OCI-LY1 (cell line): ENCODE results near the gene CIAO1.
A peak's percentile ranks its signal among the peaks of the same experiment; 100 is the strongest.

Source experiments
- H2AFZ ChIP-seq: fragments of 200-600 bp; sonication (generic), shearing (Covaris generic); 2 replicates; pipeline ENCODE4 v1.6.0; 2014; ENCODE audit warnings: antibody characterized with exemption, mild to moderate bottlenecking, low read length
- H3F3A ChIP-seq: fragments of 200-600 bp; sonication (generic), shearing (Covaris generic); 2 replicates; pipeline ENCODE4 v1.6.0; 2014; ENCODE audit warnings: mild to moderate bottlenecking, antibody characterized with exemption, low read length, moderate library complexity; ENCODE audit not compliant: insufficient read depth
- H3K27ac ChIP-seq: fragments of 200-600 bp; sonication (generic); 2 replicates; pipeline ENCODE4 v1.5.1; 2014; ENCODE audit warnings: low read length, mixed run types, mild to moderate bottlenecking, low read depth; ENCODE audit not compliant: poor library complexity, severe bottlenecking
- H3K27me3 ChIP-seq: fragments of 200-600 bp; sonication (generic); 2 replicates; pipeline ENCODE4 v1.6.0; 2014; ENCODE audit warnings: antibody characterized with exemption, mild to moderate bottlenecking, low read length, moderate library complexity; ENCODE audit not compliant: insufficient read depth
- H3K36me3 ChIP-seq: fragments of 200-600 bp; sonication (generic); 2 replicates; pipeline ENCODE4 v1.6.1; 2014; ENCODE audit warnings: mild to moderate bottlenecking, antibody characterized with exemption, low read length, moderate library complexity, mixed read lengths; ENCODE audit not compliant: insufficient read depth
- H3K4me1 ChIP-seq: fragments of 200-600 bp; sonication (generic); 2 replicates; pipeline ENCODE4 v1.5.1; 2014; ENCODE audit warnings: mild to moderate bottlenecking, low read length, moderate library complexity; ENCODE audit not compliant: insufficient read depth, severe bottlenecking
- H3K4me2 ChIP-seq: fragments of 200-600 bp; sonication (generic), shearing (Covaris generic); 2 replicates; pipeline ENCODE4 v1.6.1; 2014; ENCODE audit warnings: low read length
- H3K4me3 ChIP-seq: fragments of 200-600 bp; sonication (generic); 2 replicates; pipeline ENCODE4 v1.5.1; 2014; ENCODE audit warnings: low read length, low read depth, mild to moderate bottlenecking, mixed read lengths; ENCODE audit not compliant: poor library complexity, severe bottlenecking
- H3K79me2 ChIP-seq: fragments of 200-600 bp; shearing (Covaris generic); 2 replicates; pipeline ENCODE4 v1.6.1; 2016; ENCODE audit warnings: mixed run types, low read length, mixed read lengths; ENCODE audit not compliant: insufficient read depth
- H3K9ac ChIP-seq: fragments of 200-600 bp; sonication (generic), shearing (Covaris generic); 2 replicates; pipeline ENCODE4 v1.6.1; 2014; ENCODE audit warnings: mild to moderate bottlenecking, low read length, mixed read lengths
- H3K9me2 ChIP-seq: fragments of 200-600 bp; sonication (generic), shearing (Covaris generic); 2 replicates; pipeline ENCODE4 v1.6.1; 2014; ENCODE audit warnings: low read depth, mild to moderate bottlenecking, low read length, mixed read lengths
- H3K9me3 ChIP-seq: fragments of 200-600 bp; shearing (Covaris generic); 2 replicates; pipeline ENCODE4 v1.6.1; 2014; ENCODE audit warnings: low read length, mixed read lengths
- H4K20me1 ChIP-seq: fragments of 200-600 bp; sonication (generic), shearing (Covaris generic); 2 replicates; pipeline ENCODE4 v1.6.0; 2016; ENCODE audit warnings: mild to moderate bottlenecking, low read length; ENCODE audit not compliant: insufficient read depth
- EZH2 ChIP-seq: fragments of 200-600 bp; sonication (generic), shearing (Covaris generic); IDR thresholded peaks from 2 replicates; pipeline ENCODE4 v1.8.0; 2017; ENCODE audit warnings: borderline replicate concordance, mixed run types, mild to moderate bottlenecking, antibody characterized with exemption, low read length, moderate library complexity, mixed read lengths
- TF ChIP-seq, protein P1 (sequence below): fragments of 200-600 bp; sonication (generic), shearing (Covaris generic); IDR thresholded peaks from 2 replicates; pipeline ENCODE4 v1.5.1; 2017; ENCODE audit warnings: mild to moderate bottlenecking, antibody characterized with exemption, low read length, moderate library complexity, mixed read lengths

CIAO1 gene

DNA sequence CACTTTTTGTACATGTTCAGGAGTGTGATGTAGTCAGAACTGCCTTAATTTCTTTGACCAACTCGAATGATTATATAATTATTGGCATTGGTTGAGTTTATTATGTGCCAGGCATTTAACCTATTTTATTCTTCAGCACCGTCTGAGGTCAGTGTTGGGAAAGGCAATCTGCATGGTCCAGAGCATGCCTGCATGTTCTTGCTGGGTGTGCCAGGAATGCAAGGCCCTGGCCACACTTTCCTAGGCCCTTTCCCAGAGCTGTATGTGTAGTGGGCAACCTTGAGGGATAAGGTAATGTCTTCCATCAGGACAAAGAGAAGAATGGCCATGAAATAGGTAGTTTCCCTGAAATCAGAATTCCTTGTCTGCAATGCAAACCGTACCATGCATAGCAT, 49.0 kb downstream of the CIAO1 start:
- H3K9ac ChIP-seq: no peak overlapping the region
- H3K4me3 ChIP-seq: no peak overlapping the region
- peaks cover 20% of the 10 kb centered on the region for H3K4me1 ChIP-seq
- no peaks in the 10 kb centered on the region for H4K20me1 ChIP-seq
- no peaks in the 10 kb centered on the region for H3K79me2 ChIP-seq
- no peaks in the 10 kb centered on the region for H3K36me3 ChIP-seq
- H3K4me2 ChIP-seq: no peak overlapping the region
- H3K27ac ChIP-seq: no peak overlapping the region
- H3K27me3 ChIP-seq: no peaks in the 10 kb centered on the region
- no peaks in the 10 kb centered on the region for H3K9me3 ChIP-seq
- H2AFZ ChIP-seq: no peak overlapping the region
- H3F3A ChIP-seq: no peaks in the 10 kb centered on the region
- no peaks in the 10 kb centered on the region for H3K9me2 ChIP-seq
- no peak for TF ChIP-seq EZH2
- TF ChIP-seq, protein P1, sequence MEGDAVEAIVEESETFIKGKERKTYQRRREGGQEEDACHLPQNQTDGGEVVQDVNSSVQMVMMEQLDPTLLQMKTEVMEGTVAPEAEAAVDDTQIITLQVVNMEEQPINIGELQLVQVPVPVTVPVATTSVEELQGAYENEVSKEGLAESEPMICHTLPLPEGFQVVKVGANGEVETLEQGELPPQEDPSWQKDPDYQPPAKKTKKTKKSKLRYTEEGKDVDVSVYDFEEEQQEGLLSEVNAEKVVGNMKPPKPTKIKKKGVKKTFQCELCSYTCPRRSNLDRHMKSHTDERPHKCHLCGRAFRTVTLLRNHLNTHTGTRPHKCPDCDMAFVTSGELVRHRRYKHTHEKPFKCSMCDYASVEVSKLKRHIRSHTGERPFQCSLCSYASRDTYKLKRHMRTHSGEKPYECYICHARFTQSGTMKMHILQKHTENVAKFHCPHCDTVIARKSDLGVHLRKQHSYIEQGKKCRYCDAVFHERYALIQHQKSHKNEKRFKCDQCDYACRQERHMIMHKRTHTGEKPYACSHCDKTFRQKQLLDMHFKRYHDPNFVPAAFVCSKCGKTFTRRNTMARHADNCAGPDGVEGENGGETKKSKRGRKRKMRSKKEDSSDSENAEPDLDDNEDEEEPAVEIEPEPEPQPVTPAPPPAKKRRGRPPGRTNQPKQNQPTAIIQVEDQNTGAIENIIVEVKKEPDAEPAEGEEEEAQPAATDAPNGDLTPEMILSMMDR: no peak

DNA sequence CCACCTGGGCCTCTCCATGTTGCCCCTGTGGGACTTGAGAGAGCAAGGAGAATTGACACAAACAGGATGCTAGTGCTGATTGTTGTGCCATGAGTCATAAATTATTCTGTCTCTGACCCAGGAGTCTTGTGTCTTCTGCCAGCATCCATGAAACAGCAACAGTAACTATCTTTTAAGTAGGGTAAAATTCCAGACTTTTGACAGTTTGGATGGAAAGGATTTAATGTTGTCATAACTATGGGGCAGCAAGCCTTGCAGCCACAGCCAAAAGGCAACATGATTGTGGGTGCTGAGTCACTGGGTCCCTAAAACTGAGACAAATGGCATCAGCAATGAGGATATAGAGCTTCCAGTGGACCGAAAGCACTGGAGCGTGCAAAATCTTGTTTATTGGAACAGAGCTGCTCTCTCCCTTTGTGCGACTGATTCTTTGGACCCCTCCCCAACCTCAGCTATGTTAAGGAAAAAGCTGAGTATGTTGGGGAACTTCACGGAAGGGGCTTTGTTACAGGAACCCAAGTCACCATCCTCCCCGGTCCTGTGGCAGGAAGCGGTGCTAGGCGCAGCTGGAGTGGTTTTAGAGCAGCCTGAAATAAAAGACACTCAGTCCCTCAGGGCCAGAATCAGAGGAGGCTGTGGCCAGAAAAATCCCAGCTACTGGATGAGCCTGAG, 49.5 kb downstream of the CIAO1 start:
- Histone ChIP-seq H3K27me3 (no peaks in the 10 kb centered on the region), H3K27ac (peak overlapping the region; percentile 14), H3K4me1 (peaks cover 25% of the 10 kb centered on the region), H3K4me3 (no peak overlapping the region), H2AFZ (no peak overlapping the region), H3K36me3 (no peaks in the 10 kb centered on the region), H3K4me2 (no peak overlapping the region), H3K9ac (no peak overlapping the region), H3K9me3 (no peaks in the 10 kb centered on the region), H3K79me2 (no peaks in the 10 kb centered on the region), H3K9me2 (no peaks in the 10 kb centered on the region), H4K20me1 (no peaks in the 10 kb centered on the region), H3F3A (no peaks in the 10 kb centered on the region)
- TF ChIP-seq, protein P1: no peak
- TF ChIP-seq EZH2: no peak

DNA sequence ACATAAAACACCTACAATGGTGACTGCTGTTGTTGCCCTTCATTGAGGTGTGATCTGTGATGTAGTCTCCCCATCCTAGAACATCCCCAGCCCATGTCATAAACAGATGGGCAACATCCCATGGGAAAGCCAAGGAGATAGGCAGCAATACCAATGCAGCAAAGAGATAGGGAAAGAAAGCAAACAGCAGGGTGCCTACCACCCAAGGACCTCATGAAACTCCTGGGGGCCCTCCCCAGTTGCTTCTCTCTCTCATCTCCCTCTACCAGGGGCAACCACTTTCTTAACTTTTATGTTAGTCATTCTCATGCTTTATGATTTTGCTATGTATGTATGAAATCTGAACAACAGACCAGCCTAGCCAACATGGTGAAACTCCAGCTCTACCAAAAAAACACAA, 51.0 kb downstream of the CIAO1 start:
- no peak overlapping the region for H3K4me2 ChIP-seq
- H3K9ac ChIP-seq: no peak overlapping the region
- no peaks in the 10 kb centered on the region for H3K9me3 ChIP-seq
- H3F3A ChIP-seq: no peaks in the 10 kb centered on the region
- no peaks in the 10 kb centered on the region for H3K27me3 ChIP-seq
- no peaks in the 10 kb centered on the region for H3K9me2 ChIP-seq
- no peak overlapping the region for H3K4me3 ChIP-seq
- H3K79me2 ChIP-seq: no peaks in the 10 kb centered on the region
- H3K4me1 ChIP-seq: peaks cover 30% of the 10 kb centered on the region
- TF ChIP-seq EZH2: no peak
- TF ChIP-seq, protein P1: no peak
- H3K27ac ChIP-seq: no peak overlapping the region
- H2AFZ ChIP-seq: no peak overlapping the region
- H3K36me3 ChIP-seq: no peaks in the 10 kb centered on the region
- no peaks in the 10 kb centered on the region for H4K20me1 ChIP-seq
